Activated B cell treated with CpG ODN at 0.5 μM for 24 hours (primary cell): ENCODE data around the gene HPSE. TPM values are rescaled to one million over a fixed set of nuclear protein-coding genes. Genes with fewer than 3 reads are reported as not detected.

Experiments
- ATAC-seq: fragments of 200-7000 bp; cut with Tn5 transposase; one replicate; pipeline ENCODE4 v1.10.0; 2021; ENCODE audit warnings: low read depth, mild to moderate bottlenecking, moderate library complexity
- CTCF ChIA-PET: fragments of 350-600 bp; sonication (Branson Sonifier 250); formaldehyde crosslinking; loops from one replicate; lab custom pipeline; 2021; ENCODE audit warnings: antibody characterized with exemption; lab: Charles Lee
- POLR2A ChIA-PET: fragments of 350-600 bp; sonication (Branson Sonifier 250); formaldehyde crosslinking; loops from one replicate; lab custom pipeline; 2021; ENCODE audit warnings: antibody characterized with exemption; lab: Charles Lee
- DNase-seq: peaks from one replicate; pipeline ENCODE4 v3.0.0; 2022
- H3K27ac Mint-ChIP-seq: one replicate; pipeline ENCODE4 v1.8.0; 2020; ENCODE audit warnings: mixed read lengths
- H3K27me3 Mint-ChIP-seq: one replicate; pipeline ENCODE4 v1.8.0; 2021; ENCODE audit warnings: mixed read lengths
- H3K36me3 Mint-ChIP-seq: one replicate; pipeline ENCODE4 v1.8.0; 2021; ENCODE audit warnings: low read depth, mixed read lengths
- H3K4me1 Mint-ChIP-seq: one replicate; pipeline ENCODE4 v1.8.0; 2021; ENCODE audit warnings: mixed read lengths
- H3K4me3 Mint-ChIP-seq: one replicate; pipeline ENCODE4 v1.8.0; 2020; ENCODE audit warnings: mild to moderate bottlenecking, mixed read lengths
- H3K9me3 Mint-ChIP-seq: one replicate; pipeline ENCODE4 v1.8.0; 2020; ENCODE audit warnings: mixed read lengths
- CTCF ChIP-seq: fragments of 200-600 bp; IDR thresholded peaks from one replicate; pipeline ENCODE4 v1.8.0; 2022; ENCODE audit warnings: antibody characterized with exemption, mild to moderate bottlenecking
- intact Hi-C: fragments of 100-400 bp; cut with micrococcal nuclease; formaldehyde crosslinking; loops from one replicate; pipeline ENCODE4 v1.15.1; 2024
- total RNA-seq: library from RNA; stranded (reverse); gene quantifications from 2 replicates; pipeline ENCODE4 v1.2.3, GENCODE V29; 2022

HPSE gene
- total RNA-seq, 1 donor from 2014 or later: 1.5 TPM

GRCh38 chr4:83262682-83263081 lies 72.0 kb downstream of the HPSE start:
- CTCF ChIA-PET: interaction anchor here (0.9 to 4.7 kb wide), 5 partner anchors 11 to 208 kb away, joined by 3 to 76 read pairs (median 10); partner anchors contain the start of gene COQ2
- peaks cover 45% of the 10 kb centered on the region for H3K36me3 Mint-ChIP-seq
- DNase-seq: no peak
- peaks cover 41% of the 10 kb centered on the region for H3K4me1 Mint-ChIP-seq
- no peaks in the 10 kb centered on the region for H3K9me3 Mint-ChIP-seq
- ATAC-seq: no peak
- H3K27ac Mint-ChIP-seq: no peak overlapping the region
- TF ChIP-seq CTCF: no peak
- intact Hi-C loops: loop anchor here (5.0 kb wide), 1 partner anchor 800 kb away; no protein-coding TSS in a partner anchor
- H3K4me3 Mint-ChIP-seq: no peak overlapping the region
- no peaks in the 10 kb centered on the region for H3K27me3 Mint-ChIP-seq
- POLR2A ChIA-PET: interaction anchor here (0.6 to 1.0 kb wide), 2 partner anchors 21 to 251 kb away, joined by 3 to 5 read pairs; no protein-coding TSS in a partner anchor

- no peak overlapping the region for H3K4me3 Mint-ChIP-seq
- no peak for ATAC-seq
Measured at GRCh38 chr4:83261307-83261706, 73.3 kb downstream of the HPSE start.

GRCh38 chr4:83259586-83259985 lies 75.1 kb downstream of the HPSE start:
- DNase-seq (no peak), ATAC-seq (no peak)
- no peak for TF ChIP-seq CTCF
- Mint-ChIP-seq H3K4me3 (peak overlapping the region; percentile 3), H3K36me3 (peaks cover 29% of the 10 kb centered on the region), H3K27me3 (no peaks in the 10 kb centered on the region), H3K27ac (peak overlapping the region; percentile 37), H3K9me3 (no peaks in the 10 kb centered on the region), H3K4me1 (peaks cover 53% of the 10 kb centered on the region)
- POLR2A ChIA-PET: interaction anchor here (1.0 to 2.1 kb wide), 5 partner anchors 23 to 185 kb away, joined by 3 to 24 read pairs (median 5); partner anchors contain the start of gene COQ2
- intact Hi-C loops: no loop called here
- CTCF ChIA-PET: interaction anchor here (1.0 to 4.7 kb wide), 10 partner anchors 21 to 185 kb away, joined by 3 to 76 read pairs (median 14); partner anchors contain the start of gene COQ2

More at GRCh38 chr4:83261307-83261706, 73.3 kb downstream of the HPSE start:
- H3K9me3 Mint-ChIP-seq: no peaks in the 10 kb centered on the region
- no peak for TF ChIP-seq CTCF
- DNase-seq: no peak
- peaks cover 39% of the 10 kb centered on the region for H3K36me3 Mint-ChIP-seq
- no peaks in the 10 kb centered on the region for H3K27me3 Mint-ChIP-seq
- intact Hi-C loops: loop anchor here (5.0 kb wide), 1 partner anchor 799 kb away; no protein-coding TSS in a partner anchor
- peaks cover 43% of the 10 kb centered on the region for H3K4me1 Mint-ChIP-seq
- POLR2A ChIA-PET: interaction anchor here (0.7 to 2.1 kb wide), 5 partner anchors 21 to 187 kb away, joined by 3 to 24 read pairs (median 5); partner anchors contain the start of gene COQ2
- CTCF ChIA-PET: interaction anchor here (0.9 to 4.7 kb wide), 15 partner anchors 10 to 250 kb away, joined by 4 to 76 read pairs (median 10); partner anchors contain the start of genes COPS4, COQ2 and LIN54
- H3K27ac Mint-ChIP-seq: no peak overlapping the region

- TF ChIP-seq CTCF: no peak
- H3K9me3 Mint-ChIP-seq: no peaks in the 10 kb centered on the region
- H3K27ac Mint-ChIP-seq: peak overlapping the region; percentile 57
- intact Hi-C loops: no loop called here
- no peaks in the 10 kb centered on the region for H3K27me3 Mint-ChIP-seq
- POLR2A ChIA-PET: interaction anchor here (0.6 kb wide), 2 partner anchors 148 to 184 kb away, joined by 3 read pairs; no protein-coding TSS in a partner anchor
- peaks cover 61% of the 10 kb centered on the region for H3K4me1 Mint-ChIP-seq
- H3K4me3 Mint-ChIP-seq: no peak overlapping the region
- H3K36me3 Mint-ChIP-seq: peaks cover 24% of the 10 kb centered on the region
- CTCF ChIA-PET: interaction anchor here (3.2 to 4.7 kb wide), 2 partner anchors 174 to 184 kb away, joined by 20 to 76 read pairs; no protein-coding TSS in a partner anchor
- DNase-seq (no peak), ATAC-seq (no peak)
Measured at GRCh38 chr4:83258461-83258860, 76.2 kb downstream of the HPSE start.

- ATAC-seq (no peak), DNase-seq (no peak)
- no peaks in the 10 kb centered on the region for H3K27me3 Mint-ChIP-seq
- intact Hi-C loops: loop anchor here (2.0 kb wide), 1 partner anchor 17 kb away; no protein-coding TSS in a partner anchor
- ChIA-PET CTCF (no interaction called here), POLR2A (interaction anchor here (0.6 to 0.7 kb wide), 3 partner anchors 18 to 202 kb away, joined by 3 read pairs; no protein-coding TSS in a partner anchor)
- no peak overlapping the region for H3K4me3 Mint-ChIP-seq
- no peaks in the 10 kb centered on the region for H3K9me3 Mint-ChIP-seq
- TF ChIP-seq CTCF: no peak
- peaks cover 67% of the 10 kb centered on the region for H3K4me1 Mint-ChIP-seq
- peak overlapping the region; percentile 57 for H3K27ac Mint-ChIP-seq
- H3K36me3 Mint-ChIP-seq: peaks cover 17% of the 10 kb centered on the region
Measured at GRCh38 chr4:83257811-83258210, 76.8 kb downstream of the HPSE start.
